Measurements from ENCODE around the gene FBXO46.
"Not testable (repeated sequence)": the region's sequence is repeated elsewhere in the genome, so short reads cannot be mapped to it uniquely, and the experiment has no call there.

Gene FBXO46

GRCh38 chr19:45728683-45729082 is 2.0 kb downstream of the FBXO46 start:
- not testable (repeated sequence) for DNase-seq (ENCODE audit: low read depth in 2 of 2)

DNA sequence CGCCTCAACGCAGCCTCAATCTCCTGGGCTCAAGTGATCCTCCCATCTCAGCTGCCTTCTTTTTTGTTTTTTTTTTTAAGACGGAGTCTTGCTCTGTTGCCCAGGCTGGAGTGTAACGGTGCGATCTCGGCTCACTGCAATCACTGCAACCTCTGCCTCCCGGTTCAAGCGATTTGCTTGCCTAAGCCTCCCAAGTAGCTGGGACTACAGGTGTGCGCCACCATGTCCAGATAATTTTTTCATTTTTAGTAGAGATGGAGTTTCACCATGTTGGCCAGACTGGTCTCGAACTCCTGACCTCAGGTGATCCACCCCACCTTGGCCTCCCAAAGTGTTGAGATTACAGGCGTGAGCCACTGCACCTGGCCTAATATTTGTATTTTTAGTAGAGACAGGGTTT is 10.6 kb downstream of the FBXO46 start:
- DNase-seq (ENCODE audit: low read depth in 2 of 2), result not testable (repeated sequence)

GRCh38 chr19:45717983-45718650 is 12.6 kb downstream of the FBXO46 start:
- no peak for DNase-seq (ENCODE audit: low read depth in 2 of 2)

GRCh38 chr19:45717131-45717982 is 13.3 kb downstream of the FBXO46 start:
- peak; percentile 94 to 95 for DNase-seq (ENCODE audit: low read depth in 2 of 2)

DNA sequence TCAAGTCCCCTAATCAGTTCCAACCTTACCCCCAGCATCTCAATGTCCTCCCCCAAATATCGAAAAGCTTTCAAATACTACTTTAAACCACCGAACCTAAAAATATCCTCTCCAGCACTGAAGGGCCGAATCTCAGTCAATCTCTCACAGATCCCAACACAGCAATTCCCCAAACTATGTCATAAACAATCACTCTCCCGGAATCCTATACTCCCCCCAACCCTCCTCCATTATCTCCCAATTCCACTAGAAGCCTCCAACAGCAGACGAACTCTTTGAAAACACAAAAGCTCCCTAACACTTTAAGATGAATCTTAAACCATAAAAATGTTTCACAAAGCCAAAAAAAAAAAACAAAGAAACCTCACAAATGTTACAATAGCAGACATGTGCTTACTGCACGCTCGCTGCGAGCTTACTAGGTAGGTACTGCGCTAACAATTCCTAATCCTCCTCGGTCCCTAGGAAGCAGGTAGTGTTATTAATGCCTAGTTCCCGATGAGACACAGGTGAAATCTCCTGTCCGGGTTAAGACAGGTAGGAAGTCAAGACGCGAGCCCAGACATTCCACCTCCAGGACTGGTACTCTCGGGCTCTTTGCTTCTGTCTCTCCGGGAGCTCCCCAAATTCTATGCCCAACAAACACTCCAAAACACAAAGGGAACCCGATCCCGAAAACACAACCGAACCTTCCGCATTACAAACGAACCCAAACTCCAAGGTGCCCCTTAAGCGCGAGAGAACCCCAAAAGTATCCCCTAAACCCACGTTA is 14.2 kb downstream of the FBXO46 start:
- DNase-seq (ENCODE audit: low read depth in 2 of 2), result no peak

DNA sequence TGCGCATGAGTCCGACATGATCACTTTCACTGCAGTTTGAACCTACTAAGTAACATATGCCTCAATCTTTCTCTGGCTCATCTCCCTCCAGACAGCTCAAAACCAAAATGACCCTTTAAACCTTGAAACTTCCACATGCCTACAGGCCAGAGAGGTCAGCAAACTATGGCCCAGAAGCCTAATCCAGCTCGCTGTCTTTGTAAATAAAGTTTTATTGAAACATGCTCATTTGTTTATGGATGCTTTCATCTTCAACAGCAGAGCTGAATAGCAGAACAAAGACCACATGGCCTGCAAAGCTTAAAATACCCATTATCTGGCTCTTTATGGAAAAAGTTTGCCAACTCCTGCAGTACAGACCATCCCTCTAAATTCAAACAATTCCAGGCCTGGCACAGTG is 15.6 kb downstream of the FBXO46 start:
- DNase-seq (ENCODE audit: low read depth in 2 of 2), result no peak

- no peak for DNase-seq (ENCODE audit: low read depth in 2 of 2)
Measured at GRCh38 chr19:45713141-45713540, 17.6 kb downstream of the FBXO46 start.

GRCh38 chr19:45712699-45713067 is 18.0 kb downstream of the FBXO46 start:
- no peak for DNase-seq (ENCODE audit: low read depth in 2 of 2)

GRCh38 chr19:45711851-45712698 is 18.6 kb downstream of the FBXO46 start:
- no peak for DNase-seq (ENCODE audit: low read depth in 2 of 2)

- no peak for DNase-seq (ENCODE audit: low read depth in 2 of 2)
Measured at GRCh38 chr19:45710356-45711130, 20.2 kb downstream of the FBXO46 start.

- no peak for DNase-seq (ENCODE audit: low read depth in 2 of 2)
Measured at GRCh38 chr19:45705710-45706415, 24.8 kb downstream of the FBXO46 start.

DNA sequence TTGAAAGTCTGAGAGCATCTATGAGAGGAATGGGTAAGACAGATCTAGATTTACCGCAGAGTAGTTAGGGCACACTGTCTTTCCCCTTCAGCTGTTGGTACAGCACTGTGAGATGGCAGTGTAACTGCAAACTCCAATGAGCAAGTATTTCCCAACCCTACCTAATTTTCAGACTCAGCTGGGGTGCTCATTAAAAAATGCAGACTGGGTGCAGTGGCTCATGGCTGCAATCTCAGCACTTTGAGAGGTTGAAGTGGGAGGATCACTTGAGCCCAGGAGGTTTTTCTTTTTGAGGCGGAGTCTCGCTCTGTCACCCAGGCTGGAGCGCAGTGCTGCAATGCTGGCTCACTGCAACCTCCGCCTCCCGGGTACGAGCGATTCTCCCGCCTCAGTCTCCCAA is 25.6 kb downstream of the FBXO46 start:
- no peak for DNase-seq (ENCODE audit: low read depth in 2 of 2)

DNA sequence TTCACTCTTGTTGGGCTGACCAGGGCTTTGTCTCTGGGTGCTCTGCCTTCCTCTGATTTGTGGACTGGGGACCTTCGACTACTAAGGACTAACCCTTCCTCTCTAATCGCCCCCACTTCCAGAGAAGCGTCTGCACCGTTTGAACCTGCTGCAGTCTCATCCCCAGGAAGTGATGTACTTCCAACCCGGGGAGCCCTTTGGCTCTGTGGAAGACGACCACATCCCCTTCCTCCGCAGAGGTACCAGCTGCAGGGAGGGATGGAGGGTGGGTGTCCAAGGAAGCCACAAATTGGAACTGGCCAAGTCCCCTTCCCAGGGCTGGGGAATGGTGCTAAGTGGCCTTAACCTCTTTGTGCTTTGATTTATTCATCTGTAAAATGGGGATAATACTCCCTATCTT is 29.0 kb downstream of the FBXO46 start:
- DNase-seq (ENCODE audit: low read depth in 2 of 2), result no peak

DNA sequence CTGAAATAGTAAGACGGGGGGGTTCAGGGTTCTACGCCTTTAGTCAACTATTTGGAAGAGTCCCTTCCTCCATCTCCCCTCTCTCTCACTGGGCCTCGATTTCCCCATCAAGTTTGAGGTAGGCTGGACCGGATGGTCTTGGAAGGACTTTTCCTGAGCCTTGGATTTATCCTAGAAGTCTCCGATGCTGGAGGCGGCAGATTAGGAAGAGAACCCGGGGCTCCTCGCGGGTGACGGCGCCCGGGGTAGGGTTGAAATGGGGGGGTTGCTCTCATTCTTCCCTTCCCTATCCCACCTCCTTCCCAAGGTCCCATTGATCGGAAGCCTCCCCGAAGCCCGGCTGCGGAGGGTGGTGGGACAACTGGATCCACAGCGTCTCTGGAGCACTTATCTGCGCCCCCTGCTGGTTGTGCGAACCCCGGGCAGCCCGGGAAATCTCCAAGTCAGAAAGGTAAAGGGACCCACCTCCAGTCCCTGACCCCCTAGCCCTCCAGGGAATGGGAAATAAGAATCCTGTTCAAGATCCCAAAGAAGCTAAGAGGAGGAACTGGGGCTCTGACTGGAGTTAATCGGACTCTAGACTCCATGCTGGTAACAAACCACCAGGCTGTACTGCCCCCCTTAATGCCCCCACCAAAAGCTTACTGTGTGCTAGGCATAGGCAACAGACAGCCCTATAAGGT is 37.4 kb downstream of the FBXO46 start:
- DNase-seq (ENCODE audit: low read depth in 2 of 2), result peak; percentile 49 to 67

DNA sequence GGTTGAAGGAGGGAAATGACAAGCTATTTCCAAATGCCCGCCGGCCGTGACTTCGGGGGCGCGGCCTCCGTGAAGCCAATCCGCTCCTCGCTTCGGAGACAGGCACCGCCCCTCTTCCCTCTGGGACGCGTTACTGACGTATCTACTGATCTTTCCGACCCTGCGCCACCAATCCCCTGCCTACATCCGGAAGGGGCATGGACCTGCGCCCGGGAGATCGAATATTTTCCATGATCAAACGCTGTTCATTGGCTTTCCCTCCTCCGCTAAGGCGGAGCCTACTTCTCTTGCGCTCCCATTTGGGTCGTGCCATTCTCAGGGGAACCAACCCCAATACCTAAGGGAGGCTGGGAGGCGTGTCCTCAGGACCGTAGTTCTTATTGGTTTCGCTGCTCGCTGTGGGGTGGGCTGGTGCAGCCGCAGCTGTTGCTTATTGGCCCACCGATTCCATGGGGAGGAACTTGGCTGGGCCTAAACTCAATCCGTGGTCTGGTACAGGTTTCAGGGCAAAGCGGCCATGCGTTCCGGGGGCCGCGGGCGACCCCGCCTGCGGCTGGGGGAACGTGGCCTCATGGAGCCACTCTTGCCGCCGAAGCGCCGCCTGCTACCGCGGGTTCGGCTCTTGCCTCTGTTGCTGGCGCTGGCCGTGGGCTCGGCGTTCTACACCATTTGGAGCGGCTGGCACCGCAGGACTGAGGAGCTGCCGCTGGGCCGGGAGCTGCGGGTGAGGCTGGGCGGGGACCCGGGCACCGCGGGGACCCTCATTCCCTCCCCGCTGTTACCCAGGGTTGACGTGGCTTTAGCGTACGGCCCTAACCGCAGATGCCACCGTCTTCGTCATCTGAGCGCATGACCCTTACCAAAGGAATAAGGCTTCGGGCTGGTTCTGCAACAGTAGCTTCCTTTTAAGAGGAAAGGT is 38.2 kb downstream of the FBXO46 start, which contains the start of gene QPCTL:
QPCTL (plus strand) TSS at position 480 of the 919 bp plus-strand sequence; CDS start at position 518, 38 bp downstream.
- DNase-seq (ENCODE audit: low read depth in 2 of 2), result peak; percentile 84 to 90

DNA sequence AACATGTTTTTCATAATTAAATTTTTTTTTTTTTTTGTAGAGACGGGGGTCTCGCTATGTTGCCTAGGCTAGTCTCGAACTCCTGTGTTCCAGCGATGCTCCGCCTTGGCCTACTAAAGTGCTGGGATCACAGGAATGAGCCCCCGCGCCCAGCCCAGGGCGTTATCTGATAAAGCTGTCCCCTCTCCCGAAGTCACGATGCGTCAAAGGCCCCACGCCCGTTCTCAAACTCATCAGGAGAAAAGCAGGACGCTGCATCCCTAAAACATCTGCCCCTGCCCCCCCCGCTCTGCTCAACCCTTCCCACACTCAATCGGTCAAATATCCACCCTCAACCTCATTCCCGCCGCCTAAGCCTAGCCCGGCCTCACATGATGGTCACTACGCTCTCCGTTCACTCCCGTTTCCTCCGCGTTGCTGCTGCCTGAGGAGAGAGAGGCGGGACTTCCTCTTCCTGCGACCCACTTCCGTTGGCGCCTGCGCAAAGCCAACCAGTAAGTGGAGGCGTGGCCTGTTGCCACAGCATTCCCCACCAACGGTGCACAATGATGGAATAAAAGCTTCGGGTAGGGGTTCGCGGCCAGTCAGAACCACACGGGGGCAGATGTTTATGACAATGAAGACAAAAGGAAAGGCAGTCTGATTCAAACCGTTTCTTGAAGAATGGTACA is 39.0 kb downstream of the FBXO46 start, which contains the start of gene SNRPD2:
SNRPD2 (minus strand) TSS at position 438 of the 671 bp plus-strand sequence; CDS start at position 373, 65 bp downstream.
- DNase-seq (ENCODE audit: low read depth in 2 of 2), result peak; percentile 85 to 89

GRCh38 chr19:45687599-45687998 is 43.1 kb downstream of the FBXO46 start:
- no peak for DNase-seq (ENCODE audit: low read depth in 2 of 2)

All from stimulated activated CD8-positive, alpha-beta memory T cell treated with anti-CD3 and anti-CD28 coated beads, Interleukin-7, amount 100 ng/mL, for 1 hour (primary cell).